GM19099 (cell line): Measurements from ENCODE around the gene SP6.

ENCODE experiments used
- POLR2A ChIP-seq: IDR thresholded peaks from 3 replicates; pipeline ENCODE4 v1.6.1; 2011; ENCODE audit warnings: low read depth; ENCODE audit not compliant: insufficient read length; ENCODE audit errors: extremely low read depth

Gene SP6

DNA sequence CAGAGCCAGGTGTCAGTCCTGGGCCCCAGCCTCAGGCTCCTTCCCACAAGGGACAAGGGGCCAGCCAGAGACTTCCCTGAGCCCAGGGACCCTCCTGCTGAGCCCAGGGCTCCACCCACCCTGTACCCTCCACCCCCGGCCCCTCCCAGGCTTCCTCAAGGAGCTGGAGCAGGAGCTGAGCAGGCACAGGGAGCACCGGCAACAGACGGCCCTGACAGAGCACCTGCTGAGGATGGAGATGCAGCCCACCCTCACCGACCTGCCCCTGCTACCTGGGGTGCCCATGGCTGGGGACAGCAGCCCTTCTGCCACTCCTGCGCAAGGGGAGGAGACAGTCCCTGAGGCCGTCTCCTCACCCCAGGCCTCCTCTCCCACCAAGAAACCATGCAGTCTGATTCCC lies 14.4 kb downstream of the SP6 start:
- no peak for TF ChIP-seq POLR2A

GRCh38 chr17:47834756-47835155 lies 16.2 kb downstream of the SP6 start:
- TF ChIP-seq POLR2A = no peak

DNA sequence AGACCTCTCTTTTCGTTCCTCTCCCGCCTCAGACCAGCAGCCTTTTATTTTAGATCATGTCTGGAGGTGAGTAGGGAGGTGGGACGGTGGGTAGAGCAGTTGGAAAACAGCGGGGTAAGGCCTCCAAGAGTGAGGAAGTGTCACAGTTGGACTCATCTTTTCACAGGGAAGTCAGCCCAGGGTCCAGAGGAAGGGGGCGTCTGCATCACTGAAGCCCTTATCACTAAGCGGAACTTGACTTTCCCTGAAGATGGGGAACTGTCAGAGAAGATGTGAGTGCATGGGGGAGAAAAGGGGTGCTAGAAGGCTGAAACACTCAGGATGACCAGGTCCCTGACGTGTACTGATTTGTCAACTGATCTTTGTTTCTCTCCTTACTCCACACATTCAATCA lies 19.0 kb downstream of the SP6 start:
- TF ChIP-seq POLR2A = no peak

DNA sequence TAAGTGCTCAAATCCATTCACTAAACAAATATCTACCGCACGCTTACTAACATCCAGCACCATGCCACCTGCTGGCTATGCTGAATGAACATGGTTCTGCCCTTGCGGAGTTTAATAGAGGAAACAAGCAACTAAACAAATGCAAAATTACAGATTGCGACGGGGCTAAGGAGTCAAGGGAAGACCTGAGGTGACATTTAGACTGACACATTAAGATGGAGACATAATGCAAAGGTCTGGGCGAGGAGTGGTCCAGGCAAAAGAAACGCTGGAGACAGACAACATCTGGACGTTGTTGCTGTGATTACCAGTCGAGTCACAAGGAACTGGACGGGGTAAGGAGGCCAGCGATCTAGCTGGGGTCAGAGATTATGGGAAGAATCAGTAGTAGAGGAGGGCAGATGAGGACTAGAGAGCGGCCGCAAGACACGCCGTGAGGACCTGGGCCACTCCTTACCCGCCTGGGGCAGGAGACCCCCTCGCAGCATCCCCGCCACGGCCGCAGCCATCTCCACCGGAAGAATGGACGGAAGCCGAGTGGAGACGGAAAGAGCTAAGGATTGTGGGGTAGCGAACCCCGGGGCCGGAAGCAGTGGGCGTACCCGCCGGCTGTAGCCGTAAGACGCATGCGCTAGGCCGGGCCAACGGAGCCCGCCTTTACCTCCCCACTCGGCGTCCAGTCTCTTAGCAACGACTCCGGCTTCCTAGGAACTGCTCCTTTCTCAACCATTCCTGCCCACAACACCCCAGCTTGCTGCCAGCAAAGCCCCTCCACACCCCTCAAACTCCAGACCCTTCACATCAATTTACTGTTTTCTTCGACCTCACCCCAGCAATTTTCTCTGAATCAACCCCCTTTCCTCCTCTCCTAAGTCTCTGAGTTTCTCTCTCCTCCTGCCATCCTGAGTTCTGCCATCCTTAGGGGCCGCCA lies 19.7 kb downstream of the SP6 start, which contains the start of the genes LRRC46 and MRPL10:
TSS of gene LRRC46 (plus strand) at position 668 of the 931 bp plus-strand sequence. CDS start 320 bp downstream, outside the sequence.
TSS of gene MRPL10 (minus strand) at position 539 of the 931 bp plus-strand sequence. CDS start at position 509, 30 bp downstream.
- peak; percentile 99 for TF ChIP-seq POLR2A

DNA sequence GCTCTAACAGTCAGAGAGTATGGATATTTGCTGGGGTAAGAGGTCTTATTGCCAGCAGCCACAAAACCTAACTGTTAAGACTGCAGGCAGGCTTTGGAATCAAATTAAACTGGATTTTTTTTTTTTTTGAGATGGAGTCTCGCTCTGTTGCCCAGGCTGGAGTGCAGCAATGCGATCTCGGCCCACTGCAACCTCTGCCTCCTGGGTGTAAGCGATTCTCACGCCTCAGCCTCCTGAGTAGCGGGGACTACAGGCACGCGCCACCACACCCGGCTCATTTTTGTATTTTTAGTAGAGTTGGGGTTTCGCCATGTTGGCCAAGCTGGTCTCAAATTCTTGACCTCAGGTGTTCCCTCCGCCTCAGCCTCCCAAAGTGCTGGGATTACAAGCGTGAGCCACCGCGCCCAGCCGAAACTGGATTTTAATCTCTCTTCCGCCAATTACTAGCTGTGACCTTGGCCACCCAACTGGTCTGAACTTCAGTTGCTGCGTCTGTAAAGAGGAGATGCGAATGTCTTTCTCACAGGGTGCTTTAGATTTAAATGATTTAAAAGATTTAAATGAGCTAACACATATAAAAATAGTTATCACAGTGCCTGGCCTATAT lies 20.5 kb downstream of the SP6 start:
- no peak for TF ChIP-seq POLR2A

DNA sequence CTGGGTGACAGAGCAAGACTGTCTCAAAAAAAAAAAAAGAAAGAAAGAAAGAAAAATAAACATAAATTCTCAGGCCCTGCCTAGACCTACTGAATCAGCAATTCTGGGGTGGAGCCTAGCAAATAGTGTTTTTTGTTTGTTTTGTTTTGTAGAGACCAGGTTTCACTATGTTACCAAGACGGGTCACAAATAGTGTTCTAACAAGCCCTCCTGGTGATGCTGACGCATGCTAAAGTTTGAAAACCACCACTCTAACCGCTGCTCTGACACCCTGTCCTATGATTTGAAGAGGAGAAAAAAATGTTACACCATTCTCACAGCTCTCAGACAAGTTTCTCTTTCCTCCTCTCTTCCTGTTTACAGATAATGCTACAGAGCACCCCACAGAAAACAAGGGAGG lies 21.1 kb downstream of the SP6 start:
- TF ChIP-seq POLR2A = no peak

DNA sequence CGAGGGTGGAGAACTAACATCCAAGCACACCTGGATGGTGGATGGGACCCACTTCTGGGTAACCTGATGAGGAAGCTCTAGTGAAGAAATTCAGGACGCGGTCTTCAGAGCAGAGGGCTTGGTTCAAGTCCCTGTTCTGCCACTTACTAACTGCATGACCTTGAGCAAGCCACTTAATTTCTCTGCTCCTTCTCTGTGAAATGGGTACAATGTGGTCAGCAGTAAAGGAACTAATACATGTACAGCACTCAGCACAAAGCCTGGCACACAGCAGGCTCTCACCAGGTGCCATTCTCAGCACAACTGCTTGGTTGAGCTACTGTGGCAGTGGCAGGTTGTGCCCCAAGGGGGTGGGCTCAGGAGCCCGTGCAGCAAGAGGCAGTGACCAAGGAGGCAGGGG lies 27.4 kb downstream of the SP6 start:
- TF ChIP-seq POLR2A = no peak

DNA sequence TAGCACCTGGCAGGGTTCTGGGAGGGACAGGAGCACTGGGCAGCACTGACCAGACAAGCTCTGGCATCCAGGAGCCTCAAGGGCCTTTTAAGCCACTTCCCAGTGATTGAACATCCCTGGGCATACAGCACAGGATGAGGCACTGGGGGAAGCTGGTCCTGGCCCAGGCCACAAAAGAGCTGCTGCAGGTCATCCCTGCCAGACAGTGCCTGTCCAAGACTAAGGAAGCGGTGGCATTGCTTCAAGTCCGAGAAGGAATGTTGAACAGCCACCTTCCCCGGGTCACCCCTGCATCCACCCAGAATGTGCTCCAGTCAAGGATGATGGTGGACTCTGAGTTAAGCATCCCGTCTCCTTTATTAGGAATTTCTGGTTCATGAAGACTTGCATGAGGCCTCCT lies 28.2 kb downstream of the SP6 start:
- TF ChIP-seq POLR2A = no peak

- TF ChIP-seq POLR2A = peak; percentile 82
Observed at GRCh38 chr17:47821424-47822391, 29.3 kb downstream of the SP6 start, which contains the start of gene OSBPL7. Gene OSBPL7 (minus strand): TSS chr17:47821794. CDS start chr17:47820278, 1,516 bp downstream.

DNA sequence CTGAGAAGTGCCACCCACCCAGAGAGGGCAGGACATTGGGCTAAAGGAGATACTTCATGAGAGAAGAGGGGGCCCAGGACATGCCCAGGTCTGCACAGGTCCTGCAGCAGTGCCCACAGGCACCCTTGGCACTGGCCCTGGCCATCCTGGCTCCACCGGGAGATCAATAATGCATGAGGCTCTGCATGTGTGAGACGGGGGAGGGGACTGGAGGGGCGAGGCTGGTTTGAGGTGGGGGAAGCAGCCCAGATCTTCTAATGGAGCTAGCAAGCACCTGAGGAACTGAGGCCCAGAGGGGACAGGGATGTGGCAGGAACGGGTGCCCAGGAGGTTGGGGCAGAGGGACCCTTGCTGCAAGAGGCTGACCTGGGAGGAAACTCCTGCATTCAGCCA lies 29.9 kb downstream of the SP6 start:
- TF ChIP-seq POLR2A = no peak

DNA sequence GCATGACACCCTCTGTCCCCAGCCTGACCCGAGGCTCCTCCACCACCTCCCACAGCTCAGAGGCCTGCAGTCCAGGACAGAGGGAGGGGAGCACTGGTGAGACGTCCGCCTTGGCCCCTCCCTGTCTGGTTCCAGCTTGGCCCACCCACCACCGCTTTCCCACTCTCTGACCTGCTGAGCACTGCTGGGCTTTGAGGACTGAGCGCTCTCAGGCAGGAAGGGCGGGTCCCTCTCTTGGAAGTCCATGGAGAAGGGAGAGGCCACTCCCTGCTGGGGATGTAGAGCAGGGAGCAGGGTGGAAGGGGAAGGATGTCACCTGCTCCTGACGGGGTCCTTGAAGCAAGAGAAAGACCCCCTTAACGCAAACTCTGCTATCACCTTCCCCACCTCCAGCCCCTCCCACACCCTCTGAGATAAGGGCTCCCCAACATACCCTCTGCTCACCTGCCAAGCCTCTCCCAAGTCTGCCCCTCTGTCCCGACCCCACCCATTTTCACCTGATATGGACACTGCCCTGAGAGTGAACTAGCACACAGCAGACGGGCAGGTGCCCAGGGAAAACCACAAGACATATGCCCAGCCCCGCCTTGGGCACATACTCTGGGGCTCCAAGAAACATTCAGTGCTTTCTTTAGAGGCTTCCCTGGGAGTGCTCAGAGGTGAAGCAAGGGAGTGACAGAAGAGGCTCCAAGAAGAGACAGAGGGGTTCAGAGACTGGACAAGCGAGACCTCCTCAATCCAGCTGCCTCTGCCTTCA lies 30.8 kb downstream of the SP6 start:
- no peak for TF ChIP-seq POLR2A

DNA sequence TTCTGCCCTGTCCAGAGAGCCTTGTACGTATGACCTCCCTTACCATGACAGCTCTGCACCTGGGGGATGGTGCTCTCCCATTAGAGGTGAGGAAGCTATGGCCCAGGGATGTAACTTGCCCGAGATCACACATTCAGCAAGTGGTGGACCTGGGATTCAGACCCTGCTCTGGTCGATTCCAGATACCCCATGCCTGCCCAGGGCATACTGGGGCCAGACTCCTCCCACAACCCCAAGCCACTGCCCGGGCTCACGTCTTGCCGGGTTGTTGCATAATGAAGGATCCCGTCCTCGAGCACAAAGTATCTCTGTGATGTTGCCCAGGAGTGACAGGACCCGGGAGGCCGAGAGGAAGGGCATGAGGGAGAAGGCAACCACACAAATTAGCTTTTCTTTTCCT lies 31.5 kb downstream of the SP6 start:
- no peak for TF ChIP-seq POLR2A

DNA sequence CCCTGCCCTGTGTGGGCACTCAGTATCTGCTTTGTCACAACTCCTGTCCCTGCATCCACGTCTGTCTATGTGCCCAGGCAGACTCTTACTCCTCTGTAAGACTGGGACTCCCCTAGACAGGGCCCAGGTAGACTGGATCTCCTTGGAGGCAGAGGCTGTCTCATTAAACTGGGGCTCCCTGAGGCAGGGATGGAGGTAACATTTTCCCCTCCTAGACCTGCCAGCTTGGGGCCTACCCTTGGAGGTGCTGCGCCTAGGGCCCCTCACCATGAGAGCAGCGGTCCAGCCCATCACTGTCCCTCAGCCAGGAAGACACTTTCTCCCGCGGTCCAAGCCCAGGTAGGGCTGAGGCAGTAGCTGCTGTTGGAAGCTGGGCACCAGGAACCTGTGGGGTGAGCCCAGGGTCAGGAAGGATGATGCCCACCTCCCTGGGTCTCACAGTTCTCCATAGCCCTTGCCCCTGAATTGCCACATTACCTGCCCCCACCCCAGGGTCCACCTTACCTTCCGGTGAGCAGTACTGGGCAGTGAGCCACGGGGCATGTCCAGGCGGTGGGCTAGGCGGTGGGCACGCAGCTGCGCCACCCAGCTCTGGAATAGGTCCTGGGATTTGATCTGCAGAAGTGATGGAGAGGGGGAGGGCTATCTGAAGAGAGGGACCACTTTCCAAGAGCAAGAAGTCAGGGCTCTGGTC lies 32.8 kb downstream of the SP6 start:
- no peak for TF ChIP-seq POLR2A
